CD8-positive, alpha-beta memory T cell (primary cell): ENCODE data around the gene MICALL2. TPM values are rescaled to one million over a fixed set of nuclear protein-coding genes. Genes with fewer than 3 reads are reported as not detected.
"Not testable (repeated sequence)": the region's sequence is repeated elsewhere in the genome, so short reads cannot be mapped to it uniquely, and the experiment has no call there.

ENCODE experiments used
- CTCF ChIA-PET: fragments of 350-600 bp; sonication (Branson Sonifier 250); formaldehyde crosslinking; loops from one replicate; lab custom pipeline; 2021; ENCODE audit warnings: antibody characterized with exemption; lab: Charles Lee
- POLR2A ChIA-PET: fragments of 350-600 bp; sonication (Branson Sonifier 250); formaldehyde crosslinking; loops from one replicate; lab custom pipeline; 2021; ENCODE audit warnings: antibody characterized with exemption; lab: Charles Lee
- DNase-seq, 5 donors: peaks; one replicate each; pipeline versions ENCODE4 v3.0.0 to v3.0.0-alpha.2; 2020 to 2022; ENCODE audit warnings: mixed read lengths in 1 of 5
- H3K27ac ChIP-seq: one replicate; pipeline ENCODE4 v1.7.0; 2013; ENCODE audit warnings: low read depth, mild to moderate bottlenecking, low read length, moderate library complexity
- H3K27me3 ChIP-seq: 2 replicates; pipeline ENCODE4 v1.7.0; 2013; ENCODE audit warnings: low read length, mild to moderate bottlenecking; ENCODE audit not compliant: insufficient read depth, poor library complexity, severe bottlenecking
- H3K36me3 ChIP-seq: 2 replicates; pipeline ENCODE4 v1.7.0; 2013; ENCODE audit warnings: mild to moderate bottlenecking, low read length, moderate library complexity; ENCODE audit not compliant: insufficient read depth
- H3K4me1 ChIP-seq: 2 replicates; pipeline ENCODE4 v1.7.0; 2013; ENCODE audit warnings: mild to moderate bottlenecking, low read length, moderate library complexity; ENCODE audit not compliant: insufficient read depth
- H3K4me3 ChIP-seq: 2 replicates; pipeline ENCODE4 v1.7.0; 2013; ENCODE audit warnings: mild to moderate bottlenecking, low read length
- H3K9me3 ChIP-seq: 2 replicates; pipeline ENCODE4 v1.7.0; 2013; ENCODE audit warnings: mild to moderate bottlenecking, low read length
- H3K27ac Mint-ChIP-seq, 8 donors: one replicate each; pipeline ENCODE4 v1.8.0; 2020 to 2021; ENCODE audit warnings: mixed read lengths in 8 of 8, mild to moderate bottlenecking in 6 of 8, inconsistent platforms in 3 of 8, moderate library complexity in 3 of 8
- H3K27me3 Mint-ChIP-seq, 2 donors: one replicate each; pipeline ENCODE4 v1.8.0; 2020 to 2021; ENCODE audit warnings: mixed read lengths in 2 of 2, mild to moderate bottlenecking in 1 of 2, moderate library complexity in 1 of 2
- H3K36me3 Mint-ChIP-seq, 3 donors: one replicate each; pipeline ENCODE4 v1.8.0; 2020 to 2021; ENCODE audit warnings: mixed read lengths in 3 of 3, inconsistent platforms in 1 of 3, mild to moderate bottlenecking in 1 of 3
- H3K4me1 Mint-ChIP-seq, 3 donors: one replicate each; pipeline ENCODE4 v1.8.0; 2020 to 2021; ENCODE audit warnings: mixed read lengths in 3 of 3, inconsistent platforms in 1 of 3, mild to moderate bottlenecking in 1 of 3
- H3K4me3 Mint-ChIP-seq, 7 donors: one replicate each; pipeline ENCODE4 v1.8.0; 2020 to 2021; ENCODE audit warnings: mixed read lengths in 7 of 7, mild to moderate bottlenecking in 6 of 7, moderate library complexity in 4 of 7, inconsistent platforms in 2 of 7
- H3K9me3 Mint-ChIP-seq, 5 donors: one replicate each; pipeline ENCODE4 v1.8.0; 2020 to 2022; ENCODE audit warnings: mixed read lengths in 5 of 5, mild to moderate bottlenecking in 3 of 5, moderate library complexity in 2 of 5, inconsistent platforms in 1 of 5
- polyA plus RNA-seq: library from polyadenylated mRNA; unstranded; fragments of 300-500 nt; fragmentation: Illumina TruSeq; gene quantifications from one replicate; pipeline ENCODE4 v1.2.3, GENCODE V29; 2021
- total RNA-seq, 2 experiments: library from RNA; stranded (reverse); gene quantifications; one replicate each; pipeline ENCODE4 v1.2.3, GENCODE V29; 2021

The MICALL2 gene
- total and polyA plus RNA-seq, 3 experiments from 2014 or later = 0.71 to 2.3 (median 2.1) TPM

- H3K27me3 Mint-ChIP-seq, H3K36me3 ChIP-seq, H3K27me3 ChIP-seq, H3K4me1 Mint-ChIP-seq, H3K4me3 Mint-ChIP-seq, H3K4me1 ChIP-seq, POLR2A ChIA-PET, DNase-seq, H3K9me3 ChIP-seq, H3K36me3 Mint-ChIP-seq, CTCF ChIA-PET, H3K4me3 ChIP-seq, H3K27ac ChIP-seq, H3K27ac Mint-ChIP-seq, H3K9me3 Mint-ChIP-seq: not testable (repeated sequence)
Observed at GRCh38 chr7:1443587-1444200, 15.6 kb downstream of the MICALL2 start.

GRCh38 chr7:1442355-1443124 is 16.7 kb downstream of the MICALL2 start:
- Mint-ChIP-seq H3K36me3 (no peaks in the 10 kb centered on the region), H3K27ac (no peak overlapping the region), H3K9me3 (no peaks in the 10 kb centered on the region), H3K4me3 (no peak overlapping the region), H3K4me1 (no peaks in the 10 kb centered on the region), H3K27me3 (peaks cover 0 to 2% of the 10 kb centered on the region in 2 donors)
- POLR2A ChIA-PET = no interaction called here
- no peaks in the 10 kb centered on the region for H3K9me3 ChIP-seq
- no peak overlapping the region for H3K4me3 ChIP-seq
- H3K4me1 ChIP-seq = no peaks in the 10 kb centered on the region
- H3K27ac ChIP-seq = no peak overlapping the region
- no peaks in the 10 kb centered on the region for H3K27me3 ChIP-seq
- no peak for DNase-seq
- CTCF ChIA-PET = interaction anchor here (2.2 kb wide), 1 partner anchor 10 kb away, joined by 7 read pairs; no protein-coding TSS in a partner anchor
- no peaks in the 10 kb centered on the region for H3K36me3 ChIP-seq

GRCh38 chr7:1441615-1442354 is 17.5 kb downstream of the MICALL2 start:
- H3K4me3 Mint-ChIP-seq = no peak overlapping the region
- no peak overlapping the region for H3K27ac ChIP-seq
- DNase-seq = no peak
- H3K4me1 ChIP-seq = no peaks in the 10 kb centered on the region
- H3K36me3 ChIP-seq = no peaks in the 10 kb centered on the region
- no peaks in the 10 kb centered on the region for H3K9me3 Mint-ChIP-seq
- POLR2A ChIA-PET = no interaction called here
- H3K27me3 Mint-ChIP-seq = peaks cover 0 to 2% of the 10 kb centered on the region in 2 donors
- H3K27me3 ChIP-seq = no peaks in the 10 kb centered on the region
- H3K4me3 ChIP-seq = no peak overlapping the region
- no peaks in the 10 kb centered on the region for H3K9me3 ChIP-seq
- H3K27ac Mint-ChIP-seq = peak overlapping the region in 1 of 8 donors; percentile 50
- no peaks in the 10 kb centered on the region for H3K36me3 Mint-ChIP-seq
- CTCF ChIA-PET = interaction anchor here (1.9 to 2.2 kb wide), 2 partner anchors 9 to 32 kb away, joined by 5 to 7 read pairs; no protein-coding TSS in a partner anchor
- no peaks in the 10 kb centered on the region for H3K4me1 Mint-ChIP-seq

- no peaks in the 10 kb centered on the region for H3K4me1 ChIP-seq
Observed at GRCh38 chr7:1440620-1441019, 18.6 kb downstream of the MICALL2 start.

GRCh38 chr7:1439373-1440363 is 19.6 kb downstream of the MICALL2 start:
- Mint-ChIP-seq H3K27ac (no peak overlapping the region), H3K27me3 (peaks cover 0 to 2% of the 10 kb centered on the region in 2 donors), H3K4me1 (no peaks in the 10 kb centered on the region), H3K36me3 (no peaks in the 10 kb centered on the region), H3K9me3 (no peaks in the 10 kb centered on the region), H3K4me3 (no peak overlapping the region)
- no peak for DNase-seq
- H3K4me1 ChIP-seq = no peaks in the 10 kb centered on the region
- POLR2A ChIA-PET = no interaction called here
- H3K36me3 ChIP-seq = no peaks in the 10 kb centered on the region
- H3K9me3 ChIP-seq = no peaks in the 10 kb centered on the region
- H3K27ac ChIP-seq = no peak overlapping the region
- H3K27me3 ChIP-seq = no peaks in the 10 kb centered on the region
- CTCF ChIA-PET = interaction anchor here (1.9 kb wide), 1 partner anchor 35 kb away, joined by 5 read pairs; no protein-coding TSS in a partner anchor
- H3K4me3 ChIP-seq = no peak overlapping the region

More at GRCh38 chr7:1440620-1441019, 18.6 kb downstream of the MICALL2 start:
- no peaks in the 10 kb centered on the region for H3K36me3 ChIP-seq
- H3K27me3 ChIP-seq = no peaks in the 10 kb centered on the region
- no peaks in the 10 kb centered on the region for H3K9me3 ChIP-seq
- H3K4me3 Mint-ChIP-seq = no peak overlapping the region
- CTCF ChIA-PET = interaction anchor here (1.9 kb wide), 1 partner anchor 34 kb away, joined by 5 read pairs; no protein-coding TSS in a partner anchor
- DNase-seq = no peak
- POLR2A ChIA-PET = no interaction called here
- no peak overlapping the region for H3K27ac ChIP-seq
- peaks cover 0 to 2% of the 10 kb centered on the region in 2 donors for H3K27me3 Mint-ChIP-seq
- no peaks in the 10 kb centered on the region for H3K4me1 Mint-ChIP-seq
- no peak overlapping the region for H3K4me3 ChIP-seq
- no peak overlapping the region for H3K27ac Mint-ChIP-seq
- H3K9me3 Mint-ChIP-seq = no peaks in the 10 kb centered on the region
- H3K36me3 Mint-ChIP-seq = no peaks in the 10 kb centered on the region

- no peaks in the 10 kb centered on the region for H3K4me1 ChIP-seq
- Mint-ChIP-seq H3K27me3 (peaks cover 0 to 2% of the 10 kb centered on the region in 2 donors), H3K4me3 (no peak overlapping the region), H3K27ac (no peak overlapping the region), H3K36me3 (no peaks in the 10 kb centered on the region), H3K4me1 (no peaks in the 10 kb centered on the region), H3K9me3 (no peaks in the 10 kb centered on the region)
- no peaks in the 10 kb centered on the region for H3K9me3 ChIP-seq
- POLR2A ChIA-PET = no interaction called here
- H3K36me3 ChIP-seq = no peaks in the 10 kb centered on the region
- H3K4me3 ChIP-seq = no peak overlapping the region
- H3K27ac ChIP-seq = no peak overlapping the region
- H3K27me3 ChIP-seq = no peaks in the 10 kb centered on the region
- CTCF ChIA-PET = no interaction called here
- DNase-seq = no peak
Observed at GRCh38 chr7:1438821-1439220, 20.4 kb downstream of the MICALL2 start.

GRCh38 chr7:1438208-1438607 is 21.1 kb downstream of the MICALL2 start:
- no peak overlapping the region for H3K27ac Mint-ChIP-seq
- H3K4me1 Mint-ChIP-seq = no peaks in the 10 kb centered on the region
- Histone ChIP-seq H3K27me3 (no peaks in the 10 kb centered on the region), H3K36me3 (no peaks in the 10 kb centered on the region), H3K4me3 (no peak overlapping the region), H3K4me1 (no peaks in the 10 kb centered on the region), H3K27ac (no peak overlapping the region), H3K9me3 (no peaks in the 10 kb centered on the region)
- no peak overlapping the region for H3K4me3 Mint-ChIP-seq
- DNase-seq = no peak
- no peaks in the 10 kb centered on the region for H3K36me3 Mint-ChIP-seq
- no peaks in the 10 kb centered on the region for H3K9me3 Mint-ChIP-seq
- POLR2A ChIA-PET = no interaction called here
- H3K27me3 Mint-ChIP-seq = peaks cover 0 to 2% of the 10 kb centered on the region in 2 donors
- CTCF ChIA-PET = no interaction called here
